GM18499 (cell line): ENCODE measurements around the gene PPP1R37.

Experiments used
- ATAC-seq: cut with Tn5 transposase; IDR thresholded peaks from one replicate; pipeline ENCODE4 v1.9.1; 2021; ENCODE audit warnings: moderate number of reproducible peaks; ENCODE audit not compliant: insufficient read depth, unreplicated experiment

Gene PPP1R37

DNA sequence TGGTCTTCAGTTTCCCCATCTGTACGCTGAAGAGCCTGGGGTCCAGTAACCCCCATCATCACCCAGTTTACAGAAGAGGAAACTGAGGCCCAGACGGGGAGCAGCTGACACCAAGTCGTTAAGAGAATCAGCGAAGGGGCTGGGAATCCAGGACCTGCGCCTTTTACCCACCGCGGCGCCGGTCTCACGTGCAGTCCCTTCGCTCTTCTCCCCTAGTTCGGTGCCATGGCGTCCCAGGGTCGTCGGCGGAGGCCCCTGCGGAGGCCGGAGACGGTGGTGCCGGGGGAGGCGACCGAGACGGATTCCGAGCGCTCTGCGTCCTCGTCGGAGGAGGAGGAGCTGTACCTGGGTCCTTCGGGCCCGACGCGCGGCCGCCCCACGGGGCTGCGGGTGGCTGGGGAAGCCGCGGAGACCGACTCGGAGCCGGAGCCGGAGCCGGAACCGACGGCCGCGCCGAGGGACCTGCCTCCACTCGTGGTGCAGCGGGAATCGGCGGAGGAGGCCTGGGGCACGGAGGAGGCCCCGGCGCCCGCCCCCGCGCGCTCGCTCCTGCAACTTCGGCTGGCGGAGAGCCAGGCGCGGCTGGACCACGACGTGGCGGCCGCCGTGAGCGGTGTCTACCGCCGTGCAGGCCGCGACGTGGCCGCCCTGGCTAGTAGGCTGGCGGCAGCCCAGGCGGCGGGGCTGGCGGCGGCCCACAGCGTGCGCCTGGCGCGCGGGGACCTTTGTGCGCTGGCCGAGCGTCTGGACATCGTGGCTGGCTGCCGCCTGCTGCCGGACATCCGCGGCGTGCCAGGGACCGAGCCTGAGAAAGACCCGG lies 86.3 kb downstream of the PPP1R37 start:
- ATAC-seq, result no peak

DNA sequence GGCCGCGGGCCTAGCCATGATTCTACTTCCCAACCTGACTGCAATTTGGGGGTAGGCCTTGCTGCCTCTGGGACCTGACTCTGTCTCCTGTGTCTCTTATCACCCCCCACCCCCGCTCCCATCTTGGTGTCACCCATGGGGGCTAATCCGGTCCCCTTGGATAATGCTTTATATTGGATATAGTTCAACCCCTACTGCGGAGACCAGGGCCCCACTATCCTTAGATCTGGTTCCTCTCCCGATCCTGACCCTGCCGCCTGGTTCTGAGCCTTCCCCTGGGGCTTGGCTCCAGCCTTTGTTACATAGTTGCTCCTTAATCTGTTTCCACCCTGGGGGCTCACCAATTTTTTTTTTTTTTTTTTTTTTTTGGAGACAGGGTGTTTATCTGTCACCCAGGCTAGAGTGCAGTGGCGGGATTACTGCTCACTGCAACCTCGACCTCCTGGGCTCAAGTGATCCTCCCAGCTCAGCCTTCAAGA lies 87.0 kb downstream of the PPP1R37 start:
- no peak for ATAC-seq

DNA sequence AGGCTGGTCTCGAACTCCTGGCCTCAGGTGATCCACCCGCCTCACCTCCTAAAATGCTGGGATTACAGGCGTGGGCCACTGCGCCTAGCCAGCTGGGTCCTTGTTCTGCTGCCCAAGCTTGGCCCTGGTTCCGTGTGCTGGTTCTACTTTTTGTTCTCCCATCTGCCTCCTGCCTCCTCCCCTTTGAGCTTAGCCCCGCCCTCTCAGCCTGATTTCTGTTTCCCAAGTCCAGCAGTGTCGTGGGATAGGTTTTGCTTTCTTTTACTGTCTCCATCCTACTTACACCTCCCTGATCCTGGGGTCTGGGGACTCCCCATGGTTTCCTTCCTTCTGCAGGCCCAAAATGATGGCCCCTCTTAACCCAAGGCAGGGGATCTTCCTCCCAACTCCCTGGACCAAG lies 88.0 kb downstream of the PPP1R37 start:
- no peak for ATAC-seq

DNA sequence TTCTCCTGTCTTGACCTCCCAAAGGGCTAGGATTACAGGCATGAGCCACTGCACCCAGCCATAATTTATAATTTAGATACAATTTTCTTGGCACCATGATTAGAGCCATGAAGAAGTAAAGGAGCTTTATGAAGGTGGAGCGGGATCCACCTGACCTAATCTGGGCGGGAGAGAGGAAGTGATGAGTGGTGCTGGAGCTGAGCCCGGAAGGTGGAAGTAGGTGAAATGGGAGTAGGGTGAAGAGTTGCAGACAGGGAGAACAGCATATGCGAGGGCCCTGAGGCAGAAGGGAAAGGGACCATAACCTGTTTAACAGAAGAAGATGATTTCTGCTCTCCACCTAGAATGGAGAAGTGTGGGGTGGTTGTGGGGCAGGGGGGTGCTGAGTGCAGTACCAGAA lies 89.8 kb downstream of the PPP1R37 start:
- no peak for ATAC-seq

DNA sequence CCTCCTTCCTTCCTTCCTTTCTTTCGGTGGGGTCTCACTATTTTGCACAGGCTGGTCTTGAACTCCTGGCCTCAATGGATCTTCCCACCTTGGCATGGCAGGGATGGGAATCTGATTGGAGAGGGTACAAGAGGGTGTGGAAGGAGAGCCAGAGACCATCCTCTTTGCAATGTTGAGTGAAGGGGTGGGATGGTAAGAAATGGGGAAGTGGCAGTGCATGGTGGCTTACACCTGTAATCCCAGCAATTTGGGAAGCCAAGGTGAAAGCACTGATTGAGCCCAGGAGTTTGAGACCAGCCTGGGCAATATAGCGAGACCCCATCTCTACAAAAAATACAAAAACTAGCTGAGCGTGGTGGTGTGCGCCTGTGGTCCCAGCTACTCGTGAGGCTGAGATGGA lies 91.1 kb downstream of the PPP1R37 start:
- ATAC-seq, result no peak

DNA sequence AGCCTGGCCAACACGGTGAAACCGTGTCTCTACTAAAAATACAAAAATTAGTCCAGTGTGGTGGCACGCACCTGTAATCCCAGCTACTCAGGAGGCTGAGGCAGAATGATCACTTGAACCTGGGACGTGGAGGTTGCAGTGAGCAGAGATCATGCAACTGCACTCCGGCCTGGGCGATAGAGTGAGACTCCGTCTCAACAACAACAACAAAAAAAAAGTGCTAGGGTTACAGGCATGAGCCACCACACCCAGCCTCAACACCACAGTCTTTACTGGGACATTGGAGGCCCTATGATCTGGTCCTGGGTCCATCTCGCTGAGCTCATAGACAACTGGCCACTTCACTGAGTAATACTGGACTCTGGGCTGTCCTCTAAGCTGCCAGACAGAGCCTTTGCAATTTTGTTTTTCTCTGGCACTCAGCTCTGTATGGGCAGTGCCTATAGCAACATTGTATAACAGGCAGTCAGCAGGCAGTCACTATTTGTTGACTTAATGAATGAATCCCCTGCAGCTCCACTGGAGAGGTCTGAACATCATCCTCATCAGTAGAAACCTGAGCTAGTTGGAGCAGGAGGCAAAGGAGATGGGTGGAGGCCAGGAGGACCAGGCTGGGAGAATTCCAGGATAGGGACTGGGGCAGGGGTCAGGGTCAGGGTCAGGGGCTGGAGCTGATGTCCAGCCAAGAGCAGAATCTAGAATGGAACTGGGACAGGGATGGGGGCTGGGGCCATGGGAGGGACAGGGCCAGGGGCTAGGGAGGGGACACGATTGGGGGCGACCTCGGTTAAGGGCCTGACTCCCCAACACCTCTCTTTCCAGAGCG lies 93.7 kb downstream of the PPP1R37 start:
- no peak for ATAC-seq

DNA sequence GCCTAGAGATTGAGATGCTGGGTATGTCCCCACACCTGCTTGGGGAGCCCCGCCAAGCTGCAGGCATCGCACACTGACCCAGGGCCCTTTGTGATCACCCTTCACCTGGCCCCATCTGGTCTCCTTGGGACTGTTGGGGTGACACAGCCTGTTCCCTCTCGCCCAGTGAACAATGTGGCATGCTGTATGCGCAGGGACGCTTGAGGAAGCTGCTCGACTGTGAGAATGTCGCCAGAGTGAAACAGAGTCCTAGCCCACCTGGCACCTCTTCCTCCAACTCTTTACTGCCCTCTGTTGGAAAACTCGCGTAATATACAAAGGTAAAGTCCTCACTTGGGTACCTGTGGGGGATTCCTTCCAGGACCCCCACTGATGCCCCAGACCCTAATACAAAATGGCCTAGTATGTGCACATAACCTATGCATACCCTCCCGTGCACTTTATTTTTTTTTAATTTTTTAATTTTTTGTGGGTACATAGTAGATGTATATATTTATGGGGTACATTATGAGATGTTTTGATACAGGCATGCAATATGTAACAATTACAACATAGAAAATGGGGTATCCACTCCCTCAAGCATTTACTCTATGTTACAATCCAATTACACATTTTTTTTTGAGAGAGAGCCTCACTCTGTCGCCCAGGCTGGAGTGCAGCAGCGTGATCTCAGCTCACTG lies 94.6 kb downstream of the PPP1R37 start:
- ATAC-seq, result no peak

DNA sequence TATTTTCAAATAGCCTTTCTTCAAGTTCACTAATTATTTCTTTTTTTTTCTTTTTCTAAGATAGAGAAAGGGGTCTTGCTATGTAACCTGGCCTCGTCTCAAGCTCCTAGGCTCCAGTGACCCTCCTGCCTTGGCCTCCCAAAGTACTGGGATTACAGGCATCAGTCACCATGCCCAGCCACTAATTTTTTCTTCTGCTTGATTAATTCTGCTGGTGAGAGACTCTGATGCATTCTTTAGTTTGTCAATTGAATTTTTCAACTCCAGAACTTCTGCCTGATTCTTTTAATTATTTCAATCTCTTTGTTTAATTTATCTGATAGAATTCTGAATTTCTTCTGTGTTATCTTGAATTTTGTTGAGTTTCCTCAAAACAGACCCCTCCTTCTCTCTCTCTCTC lies 97.0 kb downstream of the PPP1R37 start:
- no peak for ATAC-seq

DNA sequence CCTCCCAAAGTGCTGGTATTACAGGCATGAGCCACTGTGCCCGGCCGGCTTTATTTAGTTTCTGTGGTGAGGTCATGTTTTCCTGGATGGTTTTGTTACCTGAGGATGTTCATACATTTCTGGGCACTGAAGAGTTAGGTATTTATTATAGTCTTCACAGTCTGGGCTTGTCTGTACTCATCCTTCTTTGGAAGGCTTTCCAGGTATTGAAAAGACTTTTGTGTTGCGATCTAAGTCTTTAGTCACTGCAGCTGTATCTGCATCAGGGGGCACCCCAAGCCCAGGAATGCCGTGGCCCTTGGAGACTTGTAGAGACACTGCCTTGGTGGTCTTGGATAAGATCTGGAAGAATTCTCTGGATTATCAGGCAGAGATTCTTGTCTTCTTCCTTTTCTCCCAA lies 98.4 kb downstream of the PPP1R37 start:
- no peak for ATAC-seq

DNA sequence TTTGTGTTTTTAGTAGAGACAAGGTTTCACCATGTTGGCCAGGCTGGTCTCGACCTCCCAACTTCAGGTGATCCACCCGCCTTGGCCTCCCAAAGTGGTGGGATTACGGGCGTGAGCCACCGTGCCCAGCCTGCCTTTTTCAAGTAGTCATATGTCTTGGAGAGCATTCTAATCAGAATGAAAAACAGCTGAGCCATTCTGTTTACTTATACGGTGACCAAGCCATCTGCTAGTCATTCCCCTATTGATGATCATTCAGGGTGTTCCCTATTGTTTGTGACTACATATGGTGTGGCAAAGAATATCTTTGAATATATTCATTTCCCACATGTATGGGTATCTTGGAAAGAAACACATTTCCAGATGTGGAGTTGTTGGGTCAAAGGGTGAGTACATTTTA lies 102.8 kb downstream of the PPP1R37 start:
- ATAC-seq, result no peak
